A549 treated with Hydrocortisone at 1 μM for 4 hours (cell line): ENCODE data around the gene SMDT1. TPM values are rescaled to one million over a fixed set of nuclear protein-coding genes. Genes with fewer than 3 reads are reported as not detected.

Experiments
- total RNA-seq: library from RNA; stranded (reverse); fragments of 200-300 nt; extraction: Qiagen RNA extraction; gene quantifications from 5 replicates; pipeline ENCODE4 v1.2.3, GENCODE V29; 2022

Gene SMDT1
- total RNA-seq: 24.3 to 48.9 TPM (median 40.8 TPM) in 5 replicates

GRCh38 chr22:42079319-42080251, at the start of gene SMDT1:
Gene SMDT1, plus strand, starts transcription at chr22:42079700. Its CDS starts 69 bp downstream, at chr22:42079769.

DNA sequence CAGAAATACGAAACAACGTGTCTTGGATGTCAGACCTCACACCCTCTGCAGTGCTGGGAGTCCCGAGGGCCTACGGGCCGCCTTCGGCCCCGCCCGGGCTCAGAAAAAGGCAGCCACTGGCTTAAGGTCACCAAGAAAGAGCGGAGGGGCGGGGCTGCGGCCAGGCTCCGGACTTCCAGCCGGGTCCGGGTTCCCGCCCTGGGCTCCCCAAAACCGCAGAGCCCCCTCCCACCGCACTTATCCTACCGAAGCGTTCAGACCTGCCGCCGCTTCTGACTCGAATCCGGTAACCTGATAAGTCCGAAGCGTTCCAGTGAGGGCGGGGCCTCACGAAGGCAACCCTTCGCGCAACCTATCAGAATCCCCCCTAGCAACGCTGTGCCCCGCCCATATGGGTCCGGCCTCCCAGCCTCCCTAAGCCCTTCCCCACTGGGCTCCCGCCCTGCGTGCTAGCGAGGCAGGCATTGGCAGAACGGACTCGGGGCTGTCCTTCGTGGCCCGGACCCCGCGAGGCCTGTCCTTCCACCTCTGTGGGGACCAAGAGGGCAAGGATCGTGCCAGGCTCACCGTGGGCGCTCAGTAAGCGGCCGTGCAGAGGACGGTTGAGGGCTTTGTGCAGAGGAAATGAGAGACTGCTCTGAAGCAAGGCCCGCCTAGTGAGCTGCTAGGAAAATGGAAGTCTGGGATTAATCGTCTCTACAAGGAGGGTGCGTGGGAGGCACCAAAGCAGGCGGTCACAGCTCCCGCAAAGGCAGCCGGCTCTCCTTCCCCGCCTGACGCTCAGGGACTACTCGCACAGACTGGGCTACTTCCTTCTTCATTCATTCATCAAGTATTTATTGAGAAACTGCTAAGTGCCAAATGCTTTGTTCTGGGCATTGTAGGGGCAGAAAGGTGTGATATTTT, 8.7 kb upstream of the SMDT1 start, which contains the start of gene NAGA:
TSS of gene NAGA (minus strand) at position 296 of the 906 bp plus-strand sequence. CDS start 515 bp downstream, outside the sequence.

DNA sequence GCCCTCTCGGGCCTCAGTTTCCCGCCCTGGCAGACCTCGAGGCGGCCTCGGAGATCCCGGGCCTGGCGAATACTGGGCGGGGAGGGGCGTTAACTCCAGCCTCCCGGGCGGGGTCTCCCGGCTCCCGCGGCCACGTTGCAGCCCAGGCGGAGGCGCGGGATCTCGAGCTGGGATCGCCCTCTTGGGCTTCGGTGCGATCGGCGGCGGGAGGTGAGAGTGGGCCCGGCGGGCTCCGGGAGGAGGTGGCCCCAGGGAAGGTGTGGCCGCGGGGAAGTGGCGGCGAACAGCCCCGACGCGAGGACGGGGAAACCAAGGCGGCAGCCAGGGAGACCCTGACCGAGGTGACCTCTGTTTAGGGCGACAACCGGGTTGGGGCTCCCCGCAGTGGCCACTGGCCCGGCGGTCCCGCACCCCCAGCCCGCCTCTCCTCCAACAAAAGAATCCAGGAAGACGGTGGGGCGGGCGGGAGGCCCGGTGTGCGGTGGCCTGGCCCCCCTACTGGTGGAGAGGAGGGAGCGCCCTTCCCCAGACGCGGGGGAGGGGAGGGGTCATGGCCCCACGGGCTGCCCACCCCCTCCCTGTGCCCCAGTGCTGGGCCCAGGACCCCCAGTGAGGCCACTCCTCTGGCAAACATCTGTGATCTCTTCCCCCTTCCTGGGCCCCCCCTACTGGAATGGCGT, 5.2 kb upstream of the SMDT1 start, which contains the start of gene PHETA2:
TSS of gene PHETA2 (plus strand) at position 117 of the 680 bp plus-strand sequence. CDS start 3,046 bp downstream, outside the sequence.

GRCh38 chr22:42090596-42091454, 11.3 kb downstream of the SMDT1 start, which contains the start of gene NDUFA6:
Gene NDUFA6, minus strand, starts transcription at chr22:42090772. Its CDS starts 28 bp downstream, at chr22:42090744.

DNA sequence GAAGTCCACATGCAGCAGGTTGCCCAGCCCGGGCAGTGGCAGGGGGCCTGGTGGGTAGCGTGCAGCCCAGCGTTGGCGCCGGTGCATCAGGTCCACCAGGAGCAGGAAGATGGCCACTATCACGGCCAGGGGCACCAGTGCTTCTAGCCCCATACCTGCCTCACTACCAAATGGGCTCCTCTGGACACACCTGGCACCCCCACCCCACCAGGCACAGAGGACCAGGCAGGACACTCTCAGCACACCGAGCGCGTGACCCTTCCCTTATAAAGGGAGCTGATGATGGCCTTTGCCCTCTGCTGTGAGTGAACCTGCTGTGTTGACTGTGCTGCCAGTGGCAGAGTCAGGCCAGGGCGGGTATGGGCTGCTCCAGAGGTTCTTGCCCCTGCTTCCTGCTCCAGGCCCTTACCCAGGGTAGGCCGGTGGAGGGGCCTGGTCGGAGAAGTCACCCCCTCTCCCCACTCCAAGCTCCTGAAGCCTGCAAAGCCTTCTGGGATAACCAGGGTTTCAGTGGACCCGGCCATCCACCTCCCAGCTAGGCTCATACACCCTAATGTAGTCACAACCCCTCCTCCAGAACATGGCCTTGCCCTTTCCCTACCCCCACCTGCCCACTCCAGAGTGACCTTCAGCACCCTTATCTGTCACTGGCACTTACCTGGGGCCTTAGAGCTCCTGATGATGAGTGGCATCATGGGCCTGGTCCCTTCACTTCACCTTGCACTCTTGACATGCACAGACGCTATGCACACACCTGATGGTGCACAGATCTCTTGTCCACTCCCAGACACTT, 51.3 kb downstream of the SMDT1 start, which contains the start of gene CYP2D6:
TSS of gene CYP2D6 (minus strand) at position 172 of the 793 bp plus-strand sequence. CDS start at position 153, 19 bp downstream.

Other genes starting within 250 kb of the SMDT1 start
- gene SREBF2, start 246.6 kb upstream of the SMDT1 start, total RNA-seq: 26.6 to 30.9 TPM (median 28.0 TPM) in 5 replicates
- gene SHISA8, start 164.6 kb upstream of the SMDT1 start, total RNA-seq: 0.10 to 0.35 TPM (median 0.20 TPM) in 5 replicates
- gene TNFRSF13C, start 152.9 kb upstream of the SMDT1 start, total RNA-seq: 0.14 to 0.25 TPM (median 0.22 TPM) in 5 replicates
- 22.8 to 40.2 TPM (median 35.1 TPM) in 5 replicates for gene CENPM, start 132.5 kb upstream of the SMDT1 start, total RNA-seq
- 0.89 to 1.2 TPM (median 1.0 TPM) in 5 replicates for gene SEPTIN3, start 110.3 kb upstream of the SMDT1 start, total RNA-seq
- 0.08 to 0.24 TPM (median 0.10 TPM) in 4 of 5 replicates, not detected in the other for gene WBP2NL, start 80.9 kb upstream of the SMDT1 start, total RNA-seq
- 6.2 to 7.8 TPM (median 7.5 TPM) in 5 replicates for gene NAGA, start 8.9 kb upstream of the SMDT1 start, total RNA-seq
- not detected in 5 replicates for gene PHETA2, start 5.5 kb upstream of the SMDT1 start, total RNA-seq
- 58.5 to 74.2 TPM (median 65.6 TPM) in 5 replicates for gene NDUFA6, start 11.1 kb downstream of the SMDT1 start, total RNA-seq
- 0.44 to 0.72 TPM (median 0.54 TPM) in 5 replicates for gene CYP2D6, start 51.1 kb downstream of the SMDT1 start, total RNA-seq
- gene TCF20, start 191.0 kb downstream of the SMDT1 start, total RNA-seq: 10.2 to 18.4 TPM (median 12.4 TPM) in 5 replicates